ENCODE measurements around the gene STAB2. TPM values are rescaled to one million over a fixed set of nuclear protein-coding genes. Genes with fewer than 3 reads are reported as not detected.

Gene STAB2
- total and polyA plus RNA-seq, 2 donors (not counting 1 experiment from before 2014, with no cell fraction given), result not detected

DNA sequence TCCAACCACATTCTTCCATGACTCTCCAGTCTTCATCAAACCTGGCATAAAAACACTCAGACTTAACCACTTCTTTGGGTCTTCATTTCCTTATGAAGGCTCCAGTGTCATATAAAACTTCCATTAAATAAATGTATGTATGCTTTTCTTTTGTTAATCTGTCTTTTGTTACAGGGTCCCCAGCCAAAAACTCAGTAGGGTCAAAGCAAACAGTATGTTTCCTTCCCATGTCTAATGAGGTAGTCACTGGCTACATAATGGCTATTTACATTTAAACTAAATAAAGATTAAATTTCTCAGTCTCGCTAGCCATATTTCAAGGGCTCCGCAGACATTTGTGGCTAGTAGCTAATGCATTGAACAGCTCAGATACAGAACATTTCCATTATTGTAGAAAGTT lies 40.1 kb upstream of the STAB2 start:
- H3K36me3 ChIP-seq (replicated peaks in 1 of 2; ENCODE audit: control extremely low read depth in 1 of 2, control insufficient read depth in 1 of 2, extremely low read depth in 1 of 2, insufficient read depth in 2 of 2, low read length in 1 of 2), result no peaks in the 10 kb centered on the region
- TF ChIP-seq, protein P1, sequence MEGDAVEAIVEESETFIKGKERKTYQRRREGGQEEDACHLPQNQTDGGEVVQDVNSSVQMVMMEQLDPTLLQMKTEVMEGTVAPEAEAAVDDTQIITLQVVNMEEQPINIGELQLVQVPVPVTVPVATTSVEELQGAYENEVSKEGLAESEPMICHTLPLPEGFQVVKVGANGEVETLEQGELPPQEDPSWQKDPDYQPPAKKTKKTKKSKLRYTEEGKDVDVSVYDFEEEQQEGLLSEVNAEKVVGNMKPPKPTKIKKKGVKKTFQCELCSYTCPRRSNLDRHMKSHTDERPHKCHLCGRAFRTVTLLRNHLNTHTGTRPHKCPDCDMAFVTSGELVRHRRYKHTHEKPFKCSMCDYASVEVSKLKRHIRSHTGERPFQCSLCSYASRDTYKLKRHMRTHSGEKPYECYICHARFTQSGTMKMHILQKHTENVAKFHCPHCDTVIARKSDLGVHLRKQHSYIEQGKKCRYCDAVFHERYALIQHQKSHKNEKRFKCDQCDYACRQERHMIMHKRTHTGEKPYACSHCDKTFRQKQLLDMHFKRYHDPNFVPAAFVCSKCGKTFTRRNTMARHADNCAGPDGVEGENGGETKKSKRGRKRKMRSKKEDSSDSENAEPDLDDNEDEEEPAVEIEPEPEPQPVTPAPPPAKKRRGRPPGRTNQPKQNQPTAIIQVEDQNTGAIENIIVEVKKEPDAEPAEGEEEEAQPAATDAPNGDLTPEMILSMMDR (IDR thresholded peaks at IDR 0.05), result no peak
- TF ChIP-seq EZH2 (IDR thresholded peaks at IDR 0.05; ENCODE audit: borderline replicate concordance, insufficient read depth, low read depth, low read length, poor library complexity, severe bottlenecking), result no peak
- H3K27ac Mint-ChIP-seq, result no peak overlapping the region
- H3K9ac ChIP-seq (ENCODE audit: low read length), result no peak overlapping the region
- ChIA-PET POLR2A (no interaction called here), CTCF (interaction anchor here (0.7 to 7.7 kb wide), 16 partner anchors 11 to 664 kb away, joined by 3 to 260 read pairs (median 13); partner anchors contain the start of gene C12orf42)
- no CpG with 5 or more reads among the region's 2 CpGs for WGBS (ENCODE audit: insufficient coverage)
- H3K79me2 ChIP-seq (ENCODE audit: control insufficient read depth, insufficient read depth, low read length), result no peaks in the 10 kb centered on the region
- DNase-seq (no peak), ATAC-seq (ENCODE audit: low read depth) (no peak)
- H3K4me3 Mint-ChIP-seq, result no peak overlapping the region
- H3K27me3 ChIP-seq (replicated peaks in 1 of 4; ENCODE audit: control extremely low read depth in 1 of 4, control insufficient read depth in 3 of 4, insufficient read depth in 4 of 4, low read length in 3 of 4), result peaks cover 0 to 4% (median 0%) of the 10 kb centered on the region in 4 experiments
- no peak overlapping the region for H3K4me3 ChIP-seq (ENCODE audit: control extremely low read depth in 1 of 5, extremely low read depth in 1 of 5, insufficient read depth in 1 of 5, low read depth in 2 of 5, low read length in 4 of 5)
- H3K9me3 Mint-ChIP-seq (ENCODE audit: insufficient read depth), result no peaks in the 10 kb centered on the region
- no peak overlapping the region for H3K27ac ChIP-seq (ENCODE audit: low read length in 2 of 2)
- intact Hi-C loops (cut with micrococcal nuclease), result no loop called here
- H3K4me1 Mint-ChIP-seq, result peaks cover 9% of the 10 kb centered on the region
- H3K4me2 ChIP-seq (replicated peaks; ENCODE audit: low read depth, low read length, poor library complexity, severe bottlenecking), result no peak overlapping the region
- peaks cover 6% of the 10 kb centered on the region for H3K27me3 Mint-ChIP-seq
- H3K9me3 ChIP-seq (ENCODE audit: control extremely low read depth in 1 of 3, control insufficient read depth in 2 of 3, insufficient read depth in 1 of 3, low read length in 2 of 3), result no peaks in the 10 kb centered on the region
- H3K4me1 ChIP-seq (ENCODE audit: control insufficient read depth in 2 of 2, insufficient read depth in 2 of 2, low read length in 2 of 2), result no peaks in the 10 kb centered on the region
- H2AFZ ChIP-seq (ENCODE audit: insufficient read depth, low read depth, low read length, poor library complexity, severe bottlenecking), result no peak overlapping the region
- no peaks in the 10 kb centered on the region for H4K20me1 ChIP-seq (ENCODE audit: control insufficient read depth, insufficient read depth, low read length, poor library complexity, severe bottlenecking)

DNA sequence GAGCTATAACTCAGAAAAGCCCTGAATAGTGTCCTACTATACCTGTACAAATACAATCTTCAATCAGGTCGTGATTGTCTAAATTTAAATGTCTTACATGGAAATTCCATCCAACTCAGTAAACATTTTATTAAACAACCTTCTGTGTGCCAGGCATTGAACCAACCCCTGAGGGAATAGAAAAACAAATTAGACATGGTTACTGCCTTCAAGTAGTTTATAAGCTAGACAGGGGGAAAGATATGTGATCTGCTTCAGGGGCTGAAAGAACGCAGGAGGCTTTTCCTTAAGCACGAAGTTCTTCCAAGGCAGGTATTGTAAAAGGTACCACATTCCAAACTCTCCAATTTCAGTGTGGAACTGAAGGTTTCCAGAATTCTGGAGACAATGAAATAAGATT lies 39.7 kb upstream of the STAB2 start:
- H3K9me3 Mint-ChIP-seq (ENCODE audit: insufficient read depth), result no peaks in the 10 kb centered on the region
- no peak overlapping the region for H3K4me3 Mint-ChIP-seq
- Histone ChIP-seq H3K9me3 (ENCODE audit: control extremely low read depth in 1 of 3, control insufficient read depth in 2 of 3, insufficient read depth in 1 of 3, low read length in 2 of 3) (no peaks in the 10 kb centered on the region), H3K4me3 (ENCODE audit: control extremely low read depth in 1 of 5, extremely low read depth in 1 of 5, insufficient read depth in 1 of 5, low read depth in 2 of 5, low read length in 4 of 5) (no peak overlapping the region), H2AFZ (ENCODE audit: insufficient read depth, low read depth, low read length, poor library complexity, severe bottlenecking) (no peak overlapping the region), H3K4me2 (replicated peaks; ENCODE audit: low read depth, low read length, poor library complexity, severe bottlenecking) (no peak overlapping the region), H3K27ac (ENCODE audit: low read length in 2 of 2) (no peak overlapping the region), H4K20me1 (ENCODE audit: control insufficient read depth, insufficient read depth, low read length, poor library complexity, severe bottlenecking) (no peaks in the 10 kb centered on the region), H3K36me3 (replicated peaks in 1 of 2; ENCODE audit: control extremely low read depth in 1 of 2, control insufficient read depth in 1 of 2, extremely low read depth in 1 of 2, insufficient read depth in 2 of 2, low read length in 1 of 2) (no peaks in the 10 kb centered on the region), H3K4me1 (ENCODE audit: control insufficient read depth in 2 of 2, insufficient read depth in 2 of 2, low read length in 2 of 2) (no peaks in the 10 kb centered on the region), H3K79me2 (ENCODE audit: control insufficient read depth, insufficient read depth, low read length) (no peaks in the 10 kb centered on the region), H3K27me3 (replicated peaks in 1 of 4; ENCODE audit: control extremely low read depth in 1 of 4, control insufficient read depth in 3 of 4, insufficient read depth in 4 of 4, low read length in 3 of 4) (peaks cover 0 to 4% (median 0%) of the 10 kb centered on the region in 4 experiments), H3K9ac (ENCODE audit: low read length) (no peak overlapping the region)
- H3K27ac Mint-ChIP-seq, result no peak overlapping the region
- H3K4me1 Mint-ChIP-seq, result peaks cover 9% of the 10 kb centered on the region
- peaks cover 9% of the 10 kb centered on the region for H3K27me3 Mint-ChIP-seq
- POLR2A ChIA-PET, result no interaction called here
- ATAC-seq (ENCODE audit: low read depth), result no peak
- CTCF ChIA-PET, result interaction anchor here (0.7 to 7.7 kb wide), 25 partner anchors 11 to 664 kb away, joined by 3 to 260 read pairs (median 9); partner anchors contain the start of gene C12orf42
- no peak for DNase-seq
- intact Hi-C loops (cut with micrococcal nuclease), result no loop called here
- TF ChIP-seq EZH2 (IDR thresholded peaks at IDR 0.05; ENCODE audit: borderline replicate concordance, insufficient read depth, low read depth, low read length, poor library complexity, severe bottlenecking), result no peak
- TF ChIP-seq, protein P1 (IDR thresholded peaks at IDR 0.05), result no peak
- no CpG with 5 or more reads among the region's 3 CpGs for WGBS (ENCODE audit: insufficient coverage)
